ENCODE results near the gene PRDM16. TPM values are rescaled to one million over a fixed set of nuclear protein-coding genes. Genes with fewer than 3 reads are reported as not detected.

The PRDM16 gene
- total RNA-seq, 1 donor from 2014 or later = 12.9 TPM

DNA sequence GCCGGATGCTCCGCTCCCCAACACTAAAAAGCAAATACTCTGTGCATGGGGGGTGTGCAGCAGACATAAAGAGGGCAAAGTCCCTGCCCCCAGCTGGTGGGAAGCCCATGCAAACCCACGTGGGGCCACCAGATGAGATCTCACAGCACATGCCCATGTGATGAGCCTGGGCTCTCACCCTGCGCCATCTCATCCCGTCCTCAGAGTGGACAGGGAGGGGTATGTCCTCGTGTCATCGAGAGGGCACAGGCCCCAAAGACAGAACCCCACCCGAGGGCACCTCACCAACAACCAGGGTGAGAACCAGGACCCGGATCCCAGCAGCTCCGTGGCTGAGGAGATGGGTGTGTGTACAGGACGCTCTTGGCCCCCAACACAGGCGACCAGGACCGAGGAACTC is 360.3 kb downstream of the PRDM16 start:
- intact Hi-C loops (cut with DNase I) = no loop called here
- DNase-seq (ENCODE audit: low spot score) = no peak

DNA sequence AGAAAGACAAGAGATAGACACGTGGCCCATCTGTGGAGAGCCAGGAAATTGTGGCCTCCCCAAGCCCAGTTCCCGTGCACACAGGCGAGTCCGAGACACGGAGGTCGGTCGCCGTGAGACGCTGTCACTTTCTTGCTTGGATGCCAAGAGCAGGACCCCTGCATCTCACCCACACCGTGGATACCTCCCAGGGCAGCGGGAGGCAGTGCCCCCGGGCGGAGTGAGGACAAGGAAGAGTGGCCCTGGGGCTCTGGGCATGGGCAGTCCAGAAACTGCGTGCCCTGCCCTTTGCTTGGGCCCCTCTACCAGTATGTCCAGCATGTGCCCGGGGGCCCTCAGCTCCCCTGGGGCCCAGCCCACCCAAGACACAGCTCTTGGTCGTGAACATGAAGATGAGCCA is 360.8 kb downstream of the PRDM16 start:
- DNase-seq (ENCODE audit: low spot score) = no peak
- intact Hi-C loops (cut with DNase I) = no loop called here

DNA sequence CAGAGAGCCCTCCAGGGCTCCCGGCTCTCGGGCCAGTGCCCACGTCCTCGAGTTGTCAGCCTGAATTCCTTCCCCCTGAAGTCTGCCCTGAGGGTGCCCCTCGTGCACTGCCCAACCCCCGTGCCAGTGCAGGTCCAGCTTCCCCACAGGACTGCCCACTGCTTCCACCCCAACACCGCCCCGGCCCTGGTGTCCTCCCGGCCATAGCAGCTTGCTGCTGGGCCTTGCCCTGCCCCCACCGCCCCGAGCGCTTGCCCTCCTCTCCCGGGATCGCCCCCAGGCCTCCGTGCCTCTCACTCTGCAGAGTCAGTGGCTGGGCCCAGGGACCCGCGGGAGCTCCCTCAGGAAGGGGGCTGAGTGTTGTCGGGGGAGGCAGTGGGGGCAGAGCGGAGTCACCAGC is 361.4 kb downstream of the PRDM16 start:
- DNase-seq (ENCODE audit: low spot score) = no peak
- intact Hi-C loops (cut with DNase I) = no loop called here

DNA sequence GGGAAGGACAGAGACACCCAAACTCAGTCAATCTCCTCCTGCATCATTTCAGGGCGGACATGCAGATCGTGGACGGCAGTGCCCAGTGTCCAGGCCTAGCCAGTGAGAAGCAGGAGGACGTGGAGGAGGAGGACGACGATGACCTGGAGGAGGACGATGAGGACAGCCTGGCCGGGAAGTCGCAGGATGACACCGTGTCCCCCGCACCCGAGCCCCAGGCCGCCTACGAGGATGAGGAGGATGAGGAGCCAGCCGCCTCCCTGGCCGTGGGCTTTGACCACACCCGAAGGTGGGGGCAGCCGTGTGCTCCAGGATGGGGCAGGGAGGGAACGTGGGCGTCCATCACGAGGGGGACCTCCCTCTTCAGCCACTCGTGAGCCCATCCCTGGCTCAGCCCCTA is 361.8 kb downstream of the PRDM16 start:
- DNase-seq (ENCODE audit: low spot score) = no peak
- intact Hi-C loops (cut with DNase I) = no loop called here

DNA sequence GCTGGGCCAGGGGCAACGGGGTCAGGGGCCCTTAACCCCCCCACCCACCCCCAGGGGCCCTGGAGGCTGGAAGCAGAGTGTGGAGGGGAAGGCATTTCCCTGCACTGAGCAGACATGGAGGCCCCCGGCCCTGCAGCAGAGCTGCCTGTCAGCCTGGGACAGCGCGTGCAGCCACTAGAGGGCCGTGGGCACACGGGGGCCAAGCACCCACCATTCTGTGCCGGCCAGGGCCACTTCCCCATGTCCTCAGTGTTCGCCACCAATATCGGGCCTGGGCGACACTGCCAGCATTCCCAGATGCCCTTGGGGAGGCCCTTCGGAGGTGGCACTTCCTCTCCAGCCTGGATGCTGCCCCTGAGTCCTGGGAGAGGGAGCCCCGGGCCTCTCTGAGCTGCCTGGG is 362.3 kb downstream of the PRDM16 start:
- intact Hi-C loops (cut with DNase I) = no loop called here
- DNase-seq (ENCODE audit: low spot score) = no peak

DNA sequence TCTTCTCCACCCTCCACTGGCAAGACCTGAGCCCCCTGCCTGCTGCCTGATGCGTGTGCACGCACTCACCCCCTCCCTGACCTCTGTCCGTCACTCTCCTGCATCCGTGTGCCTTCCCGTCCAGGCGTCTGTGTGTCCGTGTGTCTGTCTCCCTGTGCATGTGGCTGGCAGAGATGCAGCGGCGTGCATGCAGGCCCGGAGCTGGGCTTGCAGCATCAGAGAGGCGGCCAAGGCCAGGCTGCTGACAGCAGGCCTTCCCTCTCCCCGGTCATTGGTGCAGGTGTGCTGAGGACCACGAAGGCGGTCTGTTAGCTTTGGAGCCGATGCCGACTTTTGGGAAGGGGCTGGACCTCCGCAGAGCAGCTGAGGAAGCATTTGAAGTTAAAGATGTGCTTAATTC is 362.7 kb downstream of the PRDM16 start:
- intact Hi-C loops (cut with DNase I) = no loop called here
- DNase-seq (ENCODE audit: low spot score) = no peak

GRCh38 chr1:3432306-3432705 is 363.3 kb downstream of the PRDM16 start:
- intact Hi-C loops (cut with DNase I) = no loop called here
- no peak for DNase-seq (ENCODE audit: low spot score)

- intact Hi-C loops (cut with DNase I) = no loop called here
- no peak for DNase-seq (ENCODE audit: low spot score)
Observed at GRCh38 chr1:3433076-3433475, 364.1 kb downstream of the PRDM16 start.

DNA sequence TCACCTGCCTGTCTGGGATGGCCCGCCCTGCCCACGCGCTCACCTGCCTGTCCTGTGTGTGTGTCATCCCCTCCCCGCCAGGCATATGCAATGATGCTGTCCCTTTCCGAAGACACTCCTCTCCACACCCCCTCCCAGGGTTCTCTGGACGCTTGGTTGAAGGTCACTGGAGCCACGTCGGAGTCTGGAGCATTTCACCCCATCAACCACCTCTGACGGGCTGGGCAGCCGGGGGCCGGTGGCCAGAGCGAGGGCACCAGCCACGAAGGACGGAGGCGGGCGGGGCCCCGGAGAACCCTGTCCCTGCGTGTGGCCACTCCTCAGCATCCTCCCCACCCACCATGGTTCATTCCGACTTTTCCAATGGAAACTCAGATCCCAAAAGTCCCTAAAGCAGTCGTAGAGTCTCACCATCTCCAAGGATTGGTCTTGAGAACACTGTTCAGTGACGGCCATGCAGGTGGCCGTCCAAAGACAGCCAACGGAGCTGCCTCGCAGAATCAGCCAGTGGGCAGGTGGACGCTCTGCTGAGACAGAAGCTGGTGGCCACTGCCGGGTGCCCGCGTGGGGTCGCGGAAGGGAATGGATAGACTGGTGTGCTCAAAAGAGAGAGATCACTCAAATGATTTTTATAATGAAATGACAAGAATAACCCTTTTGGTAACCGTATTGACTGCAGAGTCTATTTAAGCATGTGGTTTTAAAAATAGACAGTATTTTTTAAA is 364.8 kb downstream of the PRDM16 start:
- DNase-seq (ENCODE audit: low spot score) = no peak
- intact Hi-C loops (cut with DNase I) = no loop called here

- intact Hi-C loops (cut with DNase I) = no loop called here
Observed at GRCh38 chr1:3434406-3435110, 365.6 kb downstream of the PRDM16 start.

GRCh38 chr1:3435666-3436065 is 366.7 kb downstream of the PRDM16 start:
- DNase-seq (ENCODE audit: low spot score) = no peak
- intact Hi-C loops (cut with DNase I) = no loop called here

More at GRCh38 chr1:3434406-3435110, 365.6 kb downstream of the PRDM16 start:
- DNase-seq (ENCODE audit: low spot score) = no peak

GRCh38 chr1:3436451-3436850 is 367.4 kb downstream of the PRDM16 start:
- DNase-seq (ENCODE audit: low spot score) = no peak
- intact Hi-C loops (cut with DNase I) = no loop called here

DNA sequence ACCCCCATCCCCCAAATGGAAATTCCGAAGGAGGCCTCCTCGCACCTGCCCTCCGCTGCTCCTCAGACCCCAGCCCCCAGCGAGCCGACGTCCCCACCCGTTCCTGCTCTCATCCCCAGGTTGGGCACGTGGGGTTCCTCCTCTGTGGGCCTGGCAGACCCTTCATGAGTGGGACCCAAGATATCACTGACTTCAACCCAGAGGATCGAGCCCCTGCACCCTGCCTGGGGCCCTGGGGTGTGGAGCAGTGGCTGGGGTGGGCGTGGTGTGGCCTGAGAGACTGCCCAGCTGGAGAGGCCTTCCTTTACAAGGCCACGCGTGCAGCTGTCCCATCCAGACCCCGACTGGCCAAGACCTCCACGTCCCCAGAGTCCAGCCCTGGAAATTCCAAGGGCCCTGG is 367.9 kb downstream of the PRDM16 start:
- no peak for DNase-seq (ENCODE audit: low spot score)
- intact Hi-C loops (cut with DNase I) = no loop called here

DNA sequence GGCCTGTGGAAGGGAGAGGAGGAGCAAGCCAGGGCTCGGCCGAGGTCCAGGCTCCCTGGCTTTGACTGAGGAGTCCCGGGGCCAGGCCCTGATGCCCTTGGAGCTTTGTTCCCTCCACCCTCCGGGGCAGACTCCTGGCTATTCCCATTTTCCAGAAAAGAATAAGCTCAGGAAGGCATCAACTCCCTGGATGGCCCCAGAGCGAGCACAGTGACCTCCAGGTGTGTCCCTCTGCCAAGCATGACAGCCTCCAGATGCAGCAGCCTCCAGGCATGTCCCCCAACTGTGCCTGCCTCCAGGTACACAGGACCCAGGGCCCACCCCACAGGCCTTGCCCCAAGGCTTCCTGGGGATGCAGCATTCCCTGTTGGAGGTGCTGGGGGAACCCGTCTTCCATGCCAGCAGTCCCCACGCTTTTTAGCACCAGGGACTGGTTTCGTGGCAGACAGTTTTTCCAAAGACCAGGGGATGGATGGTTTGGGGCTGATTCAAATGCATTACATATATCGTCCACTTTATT is 369.7 kb downstream of the PRDM16 start:
- no peak for DNase-seq (ENCODE audit: low spot score)
- intact Hi-C loops (cut with DNase I) = no loop called here

DNA sequence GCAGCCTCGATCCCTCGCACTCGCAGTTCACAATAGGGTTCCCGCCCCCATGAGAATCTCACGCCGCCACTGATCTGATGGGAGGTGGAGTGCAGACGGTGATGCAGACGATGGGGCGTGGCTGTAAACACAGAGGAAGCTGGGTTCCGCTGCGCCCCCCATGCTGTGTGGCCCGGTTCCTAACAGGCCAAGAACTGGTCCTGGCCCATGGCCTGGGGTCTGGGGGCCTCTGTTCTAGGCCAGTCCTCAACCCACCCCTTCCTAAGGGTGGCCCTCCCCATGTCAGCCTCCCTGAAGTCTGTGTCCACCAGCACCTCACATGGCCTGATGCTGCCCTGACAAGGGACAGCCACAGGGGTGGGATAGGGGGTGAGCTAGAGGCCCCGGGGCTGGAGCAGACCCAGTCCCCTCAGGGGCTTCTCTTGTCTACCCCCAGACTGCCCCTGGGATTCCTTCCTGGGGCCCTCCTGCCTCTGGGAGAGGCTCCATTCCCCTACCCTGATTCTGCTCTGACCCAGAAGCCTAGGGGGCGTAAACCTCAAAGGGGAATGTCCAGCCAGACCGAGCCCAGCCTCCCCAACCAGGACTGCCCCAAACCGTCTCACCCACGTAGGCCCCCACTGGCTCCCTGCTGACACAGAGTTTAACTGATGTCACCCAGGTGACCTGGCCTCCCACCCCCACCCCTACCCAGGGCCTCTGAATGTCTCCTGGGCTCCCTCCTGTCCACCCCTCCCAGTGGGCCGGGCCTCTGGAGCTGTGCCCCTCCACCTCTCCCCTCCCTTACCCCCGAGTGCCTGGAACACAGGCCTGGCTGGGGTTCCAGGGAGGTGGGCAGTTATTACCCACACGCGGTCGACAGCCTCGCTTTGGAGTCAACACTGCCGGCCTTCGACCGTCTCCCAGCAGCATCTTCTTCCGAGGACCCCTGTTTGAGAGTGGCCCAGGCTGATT is 370.6 kb downstream of the PRDM16 start:
- intact Hi-C loops (cut with DNase I) = no loop called here
- DNase-seq (ENCODE audit: low spot score) = no peak

DNA sequence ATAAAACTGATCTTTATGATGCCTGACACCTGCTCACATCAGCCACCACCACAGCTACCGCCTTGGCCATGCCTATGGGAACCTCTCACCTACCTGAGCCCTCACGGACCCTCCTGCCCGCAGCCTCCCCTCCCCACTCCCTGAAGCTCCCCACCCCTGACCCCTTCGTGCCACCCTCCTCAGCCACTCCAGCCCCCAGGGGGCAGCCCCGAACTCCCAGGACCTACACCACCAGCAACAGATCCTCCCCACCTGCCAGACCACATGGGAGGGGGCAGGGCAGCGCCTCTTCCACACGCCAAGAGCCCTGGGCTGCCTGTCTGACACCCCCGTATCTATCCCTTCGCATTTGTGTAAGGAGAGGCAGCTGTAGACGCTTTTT is 371.3 kb downstream of the PRDM16 start:
- no peak for DNase-seq (ENCODE audit: low spot score)
- intact Hi-C loops (cut with DNase I) = no loop called here

- DNase-seq (ENCODE audit: low spot score) = no peak
Observed at GRCh38 chr1:3440711-3441409, 371.9 kb downstream of the PRDM16 start.

GRCh38 chr1:3441410-3441847 is 372.4 kb downstream of the PRDM16 start:
- DNase-seq (ENCODE audit: low spot score) = no peak
- intact Hi-C loops (cut with DNase I) = no loop called here

More at GRCh38 chr1:3440711-3441409, 371.9 kb downstream of the PRDM16 start:
- intact Hi-C loops (cut with DNase I) = no loop called here

- intact Hi-C loops (cut with DNase I) = no loop called here
- DNase-seq (ENCODE audit: low spot score) = no peak
Observed at GRCh38 chr1:3441880-3442279, 372.9 kb downstream of the PRDM16 start.

Measured in cardiac septum (tissue), 1 donor.